ENCODE measurements around the gene EBF4.
"Not testable (repeated sequence)": the region's sequence is repeated elsewhere in the genome, so short reads cannot be mapped to it uniquely, and the experiment has no call there.

The EBF4 gene

GRCh38 chr20:2797136-2797983 is 104.8 kb downstream of the EBF4 start:
- DNase-seq, result no peak

DNA sequence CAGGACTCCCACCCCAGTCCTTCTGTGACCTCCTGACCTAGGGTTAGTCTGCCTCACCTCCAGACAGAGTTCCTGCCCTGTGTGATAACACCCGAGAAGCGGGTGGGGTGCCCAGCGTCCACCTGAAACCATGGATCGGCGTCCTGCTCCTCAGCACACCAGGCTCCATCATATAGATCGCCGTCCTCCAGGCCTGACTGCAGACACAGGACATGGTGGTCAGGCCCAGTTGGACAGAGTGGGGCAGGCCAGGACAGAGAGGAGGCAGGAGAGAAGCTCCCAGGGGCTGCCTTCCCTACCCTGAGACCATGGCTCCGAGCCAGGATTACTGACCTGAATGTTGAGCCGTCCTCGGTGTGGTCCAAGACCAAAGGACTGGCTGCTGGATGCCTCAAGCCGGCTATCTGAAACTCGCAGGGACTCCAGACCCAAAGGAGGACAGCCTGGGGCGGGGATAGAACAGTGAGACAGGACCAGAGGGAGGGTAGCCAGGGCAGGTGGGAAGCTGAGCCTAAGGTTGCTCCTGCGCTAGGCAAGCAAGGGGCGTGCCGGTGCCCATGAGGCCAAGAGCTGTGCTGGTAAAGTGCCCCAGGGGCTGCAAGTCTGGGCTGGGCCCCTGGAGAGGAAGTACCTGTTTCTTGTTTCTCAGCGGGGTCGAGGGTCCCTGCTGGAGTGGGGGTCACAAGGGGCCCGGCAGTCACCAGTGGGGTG is 105.7 kb downstream of the EBF4 start:
- no peak for DNase-seq

GRCh38 chr20:2798814-2799213 is 106.2 kb downstream of the EBF4 start:
- DNase-seq, result no peak

- no peak for DNase-seq
These were observed 106.7 kb downstream of the EBF4 start for GRCh38 chr20:2799271-2799670.

- DNase-seq, result no peak
These were observed 107.3 kb downstream of the EBF4 start for GRCh38 chr20:2799688-2800520.

GRCh38 chr20:2800521-2801285 is 108.1 kb downstream of the EBF4 start, which contains the start of gene CPXM1:
Gene CPXM1 (minus strand): TSS chr20:2800627. CDS start chr20:2800572, 55 bp downstream.
- no peak for DNase-seq

GRCh38 chr20:2801286-2801728 is 108.7 kb downstream of the EBF4 start:
- DNase-seq, result no peak

GRCh38 chr20:2804041-2804828 is 111.7 kb downstream of the EBF4 start:
- no peak for DNase-seq

- DNase-seq, result no peak
These were observed 112.5 kb downstream of the EBF4 start for GRCh38 chr20:2804852-2805688.

DNA sequence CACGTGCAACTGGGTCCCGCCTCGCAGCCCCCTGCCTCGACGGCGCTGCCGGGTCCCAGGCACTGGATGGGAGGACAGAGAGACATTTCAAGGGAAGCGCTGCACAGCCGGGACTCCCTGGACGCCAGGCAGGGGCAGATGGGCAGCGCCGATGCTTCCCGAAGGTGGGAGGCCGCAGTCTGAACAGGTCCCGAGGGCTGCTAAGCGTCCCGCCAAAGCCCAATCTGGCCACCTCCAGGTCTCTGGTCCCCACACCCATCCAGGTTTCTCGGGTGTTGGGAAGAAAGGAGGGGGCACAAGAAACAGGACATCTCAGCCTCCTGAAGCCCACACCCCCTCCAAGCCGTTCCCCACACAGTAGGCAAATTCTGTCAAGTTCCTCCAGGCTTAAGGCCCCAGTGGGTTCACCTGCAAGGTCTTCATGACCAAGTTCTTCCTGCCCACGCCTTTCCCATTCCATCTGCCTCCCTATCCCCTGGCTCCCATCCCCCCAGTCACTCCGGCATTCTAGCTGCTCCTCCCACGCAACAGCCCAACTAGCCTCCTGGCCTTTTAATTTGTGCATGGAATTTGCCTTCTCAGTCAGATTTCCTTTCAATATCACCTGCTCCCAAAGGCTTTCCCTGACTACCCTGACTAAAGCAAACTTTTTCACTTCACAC is 113.2 kb downstream of the EBF4 start:
- no peak for DNase-seq

- DNase-seq, result no peak
These were observed 113.7 kb downstream of the EBF4 start for GRCh38 chr20:2806351-2806701.

DNA sequence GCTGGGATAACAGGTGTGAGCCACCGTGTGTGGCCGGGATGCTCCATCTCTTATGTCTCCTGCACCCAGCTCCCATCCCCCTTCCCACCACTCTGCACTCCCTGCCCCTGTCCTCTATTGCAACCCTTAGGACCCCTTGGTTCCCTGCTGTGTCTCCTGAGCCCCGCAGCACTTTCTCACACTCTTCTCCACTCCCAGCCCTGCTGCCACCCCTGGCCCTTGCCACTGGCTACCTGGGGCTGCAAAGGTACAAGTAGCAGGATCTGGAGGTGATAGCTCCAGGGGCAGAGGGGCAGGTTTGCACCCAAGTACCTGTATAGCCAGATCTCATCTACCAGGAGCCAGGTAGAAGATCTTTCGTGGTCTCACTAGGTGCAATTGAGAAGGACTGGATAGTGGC is 114.4 kb downstream of the EBF4 start:
- no peak for DNase-seq

- DNase-seq, result not testable (repeated sequence)
These were observed 115.3 kb downstream of the EBF4 start for GRCh38 chr20:2807929-2808328.

GRCh38 chr20:2809690-2810089 is 117.1 kb downstream of the EBF4 start:
- DNase-seq, result no peak
